Measurements from ENCODE around the gene PLA2G4F.

GRCh38 chr15:42092398-42093318 is 63.8 kb downstream of the PLA2G4F start:
- TF ChIP-seq RFX5 (IDR thresholded peaks at IDR 0.05; ENCODE audit: low read length) (no peak), EZH2phosphoT487 (IDR thresholded peaks at IDR 0.05; ENCODE audit: borderline replicate concordance, low read depth) (no peak), USF2 (IDR thresholded peaks at IDR 0.05; ENCODE audit: borderline replicate concordance, low read depth, low read length) (no peak), EP300 (IDR thresholded peaks at IDR 0.05; ENCODE audit: borderline replicate concordance in 1 of 2, low read depth in 1 of 2, low read length in 1 of 2) (no peak), POLR2AphosphoS5 (IDR thresholded peaks at IDR 0.05; ENCODE audit: low read depth, low read length) (no peak), CTCF (IDR thresholded peaks at IDR 0.05) (no peak)
